LNCaP clone FGC (cell line): ENCODE measurements around the gene PAQR5.

Experiments used
- DNase-seq: peaks from one replicate; pipeline ENCODE4 v3.0.0-alpha.2; 2011; ENCODE audit warnings: low read depth
- H3K4me3 ChIP-seq: 2 replicates; pipeline ENCODE4 v1.5.1; 2011; ENCODE audit warnings: mild to moderate bottlenecking, low read depth, low read length, control low read depth
- CTCF ChIP-seq: IDR thresholded peaks from 2 replicates; pipeline ENCODE4 v1.5.1; 2012; ENCODE audit warnings: mild to moderate bottlenecking; ENCODE audit not compliant: control insufficient read depth, insufficient read depth; ENCODE audit errors: extremely low read depth

The PAQR5 gene

GRCh38 chr15:69391046-69391757, 92.5 kb downstream of the PAQR5 start:
- no peak for TF ChIP-seq CTCF
- H3K4me3 ChIP-seq, result peak overlapping the region; percentile 6; the same call in 1 of the 2 replicates
- no peak for DNase-seq

GRCh38 chr15:69392352-69392751, 93.6 kb downstream of the PAQR5 start:
- no peak for TF ChIP-seq CTCF
- DNase-seq, result no peak

GRCh38 chr15:69393831-69394491, 95.2 kb downstream of the PAQR5 start:
- TF ChIP-seq CTCF, result no peak
- H3K4me3 ChIP-seq, result no peak overlapping the region
- no peak for DNase-seq

More at GRCh38 chr15:69392352-69392751, 93.6 kb downstream of the PAQR5 start:
- H3K4me3 ChIP-seq, result no peak overlapping the region

GRCh38 chr15:69394556-69395282, 96.0 kb downstream of the PAQR5 start:
- TF ChIP-seq CTCF, result peak; percentile 95
- no peak overlapping the region for H3K4me3 ChIP-seq

GRCh38 chr15:69395460-69395859, 96.7 kb downstream of the PAQR5 start:
- DNase-seq, result no peak
- TF ChIP-seq CTCF, result no peak

More at GRCh38 chr15:69394556-69395282, 96.0 kb downstream of the PAQR5 start:
- no peak for DNase-seq

GRCh38 chr15:69395991-69396390, 97.3 kb downstream of the PAQR5 start:
- DNase-seq, result no peak
- TF ChIP-seq CTCF, result no peak

More at GRCh38 chr15:69395460-69395859, 96.7 kb downstream of the PAQR5 start:
- H3K4me3 ChIP-seq, result no peak overlapping the region

More at GRCh38 chr15:69395991-69396390, 97.3 kb downstream of the PAQR5 start:
- H3K4me3 ChIP-seq, result no peak overlapping the region
